ENCODE data around the gene TDRD6. TPM values are rescaled to one million over a fixed set of nuclear protein-coding genes. Genes with fewer than 3 reads are reported as not detected.

The TDRD6 gene
- total RNA-seq, 1 donor from 2014 or later, result 0.05 TPM

DNA sequence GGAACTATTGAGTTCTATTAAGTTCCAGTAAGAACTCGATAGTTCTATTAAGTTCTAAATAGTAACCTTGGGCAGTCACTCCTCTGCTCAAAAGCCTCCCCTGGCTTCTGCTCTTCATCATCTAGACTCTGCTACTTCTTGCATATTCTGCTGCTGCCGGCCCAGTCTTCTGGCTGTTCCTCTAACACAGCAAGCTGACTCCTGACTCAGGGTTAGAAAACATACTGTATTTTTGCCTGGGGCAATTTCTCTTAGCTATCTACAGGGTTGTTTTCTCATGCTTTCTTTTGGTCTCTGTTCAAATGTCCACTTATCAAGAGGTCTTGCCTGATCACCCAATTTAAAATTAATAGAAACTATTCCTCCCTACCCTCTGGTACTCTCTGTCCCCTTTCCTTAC lies 20.3 kb upstream of the TDRD6 start:
- TF ChIP-seq, protein P1, sequence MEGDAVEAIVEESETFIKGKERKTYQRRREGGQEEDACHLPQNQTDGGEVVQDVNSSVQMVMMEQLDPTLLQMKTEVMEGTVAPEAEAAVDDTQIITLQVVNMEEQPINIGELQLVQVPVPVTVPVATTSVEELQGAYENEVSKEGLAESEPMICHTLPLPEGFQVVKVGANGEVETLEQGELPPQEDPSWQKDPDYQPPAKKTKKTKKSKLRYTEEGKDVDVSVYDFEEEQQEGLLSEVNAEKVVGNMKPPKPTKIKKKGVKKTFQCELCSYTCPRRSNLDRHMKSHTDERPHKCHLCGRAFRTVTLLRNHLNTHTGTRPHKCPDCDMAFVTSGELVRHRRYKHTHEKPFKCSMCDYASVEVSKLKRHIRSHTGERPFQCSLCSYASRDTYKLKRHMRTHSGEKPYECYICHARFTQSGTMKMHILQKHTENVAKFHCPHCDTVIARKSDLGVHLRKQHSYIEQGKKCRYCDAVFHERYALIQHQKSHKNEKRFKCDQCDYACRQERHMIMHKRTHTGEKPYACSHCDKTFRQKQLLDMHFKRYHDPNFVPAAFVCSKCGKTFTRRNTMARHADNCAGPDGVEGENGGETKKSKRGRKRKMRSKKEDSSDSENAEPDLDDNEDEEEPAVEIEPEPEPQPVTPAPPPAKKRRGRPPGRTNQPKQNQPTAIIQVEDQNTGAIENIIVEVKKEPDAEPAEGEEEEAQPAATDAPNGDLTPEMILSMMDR (conservative IDR thresholded peaks at IDR 0.05), result no peak
- H3K4me1 Mint-ChIP-seq, result no peaks in the 10 kb centered on the region
- DNase-seq (ENCODE audit: low read depth, low spot score), result no peak
- H3K4me3 Mint-ChIP-seq, result no peak overlapping the region
- no peaks in the 10 kb centered on the region for H3K9me3 Mint-ChIP-seq
- no peak overlapping the region for H3K27ac Mint-ChIP-seq (ENCODE audit: unreplicated experiment)
- H3K36me3 Mint-ChIP-seq (ENCODE audit: low read depth), result no peaks in the 10 kb centered on the region
- no peaks in the 10 kb centered on the region for H3K27me3 Mint-ChIP-seq (ENCODE audit: low read depth)

DNA sequence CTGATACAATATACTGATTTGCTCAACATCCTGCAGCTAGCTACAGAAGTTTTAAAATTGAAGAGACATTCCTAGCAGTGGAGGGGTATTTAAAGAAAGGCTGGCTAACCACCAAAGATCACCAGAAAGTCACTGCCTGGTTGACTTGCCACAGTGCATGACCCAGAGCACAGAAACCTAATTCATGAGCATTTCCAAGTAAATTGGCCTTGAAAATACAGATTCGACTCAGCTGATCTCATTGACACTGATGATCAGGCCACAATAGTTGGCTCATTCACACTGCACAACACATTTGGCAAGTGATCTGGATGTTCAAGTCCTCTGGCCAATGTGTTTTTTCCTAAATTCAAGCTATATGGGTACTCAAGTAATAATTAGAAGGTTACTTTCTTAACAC lies 13.3 kb upstream of the TDRD6 start:
- no peaks in the 10 kb centered on the region for H3K27me3 Mint-ChIP-seq (ENCODE audit: low read depth)
- H3K9me3 Mint-ChIP-seq, result no peaks in the 10 kb centered on the region
- H3K36me3 Mint-ChIP-seq (ENCODE audit: low read depth), result no peaks in the 10 kb centered on the region
- DNase-seq (ENCODE audit: low read depth, low spot score), result no peak
- no peak overlapping the region for H3K4me3 Mint-ChIP-seq
- TF ChIP-seq, protein P1 (conservative IDR thresholded peaks at IDR 0.05), result no peak
- no peaks in the 10 kb centered on the region for H3K4me1 Mint-ChIP-seq
- H3K27ac Mint-ChIP-seq (ENCODE audit: unreplicated experiment), result no peak overlapping the region

DNA sequence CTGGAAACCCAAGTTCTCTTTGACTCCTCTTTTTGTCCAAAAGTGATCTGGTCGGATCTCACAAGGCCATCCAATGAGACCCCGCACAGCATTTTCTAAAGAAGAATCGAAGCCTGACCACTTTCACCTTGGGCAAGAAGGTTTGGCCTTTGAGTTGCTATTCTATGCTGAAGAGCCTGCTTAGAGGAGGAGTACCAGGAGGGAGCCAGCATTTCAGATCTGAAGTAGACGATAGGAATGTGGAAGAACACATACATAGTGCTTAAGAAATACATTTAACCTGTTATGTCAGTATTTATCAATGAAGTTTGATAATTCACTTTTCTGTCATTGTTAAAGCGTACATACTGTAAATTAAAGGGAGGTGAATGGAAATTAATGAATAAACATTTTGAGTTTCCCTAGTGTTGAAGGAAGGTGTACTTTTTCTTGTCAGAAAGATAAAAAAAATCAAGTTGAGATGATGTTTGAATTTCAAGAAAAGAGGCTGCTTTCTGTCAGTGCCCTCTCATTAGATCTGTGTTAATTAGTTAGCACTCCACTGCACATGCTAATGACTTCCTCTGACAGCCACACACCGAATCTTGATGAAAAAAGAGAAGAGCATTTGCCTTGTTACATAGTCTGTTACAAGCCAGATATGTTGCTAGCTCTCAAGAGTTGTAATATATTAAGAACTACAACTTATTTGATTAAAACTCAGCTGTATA lies 10.9 kb upstream of the TDRD6 start:
- no peaks in the 10 kb centered on the region for H3K9me3 Mint-ChIP-seq
- DNase-seq (ENCODE audit: low read depth, low spot score), result no peak
- H3K4me1 Mint-ChIP-seq, result no peaks in the 10 kb centered on the region
- no peaks in the 10 kb centered on the region for H3K36me3 Mint-ChIP-seq (ENCODE audit: low read depth)
- H3K4me3 Mint-ChIP-seq, result no peak overlapping the region
- TF ChIP-seq, protein P1 (conservative IDR thresholded peaks at IDR 0.05), result no peak
- no peak overlapping the region for H3K27ac Mint-ChIP-seq (ENCODE audit: unreplicated experiment)
- H3K27me3 Mint-ChIP-seq (ENCODE audit: low read depth), result no peaks in the 10 kb centered on the region

DNA sequence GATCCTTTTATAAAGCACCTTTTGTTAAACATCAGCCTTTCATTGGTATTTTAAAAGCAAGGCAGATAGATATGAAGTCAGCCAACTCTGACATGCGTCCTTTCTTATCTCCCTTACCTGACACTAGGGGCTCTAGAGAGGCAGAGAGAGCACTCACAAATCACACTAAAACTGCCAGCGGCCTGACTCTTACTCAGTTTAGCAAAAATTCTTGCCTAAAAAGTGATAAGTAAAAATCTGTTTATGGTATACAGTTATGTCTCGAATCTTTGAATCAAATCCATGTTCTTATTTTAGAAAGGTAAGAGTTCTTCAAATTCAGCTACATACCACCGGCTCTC lies 10.4 kb upstream of the TDRD6 start:
- H3K4me3 Mint-ChIP-seq, result no peak overlapping the region
- H3K9me3 Mint-ChIP-seq, result no peaks in the 10 kb centered on the region
- no peak overlapping the region for H3K27ac Mint-ChIP-seq (ENCODE audit: unreplicated experiment)
- DNase-seq (ENCODE audit: low read depth, low spot score), result no peak
- H3K27me3 Mint-ChIP-seq (ENCODE audit: low read depth), result no peaks in the 10 kb centered on the region
- H3K4me1 Mint-ChIP-seq, result no peaks in the 10 kb centered on the region
- TF ChIP-seq, protein P1 (conservative IDR thresholded peaks at IDR 0.05), result peak; percentile 57
- no peaks in the 10 kb centered on the region for H3K36me3 Mint-ChIP-seq (ENCODE audit: low read depth)

DNA sequence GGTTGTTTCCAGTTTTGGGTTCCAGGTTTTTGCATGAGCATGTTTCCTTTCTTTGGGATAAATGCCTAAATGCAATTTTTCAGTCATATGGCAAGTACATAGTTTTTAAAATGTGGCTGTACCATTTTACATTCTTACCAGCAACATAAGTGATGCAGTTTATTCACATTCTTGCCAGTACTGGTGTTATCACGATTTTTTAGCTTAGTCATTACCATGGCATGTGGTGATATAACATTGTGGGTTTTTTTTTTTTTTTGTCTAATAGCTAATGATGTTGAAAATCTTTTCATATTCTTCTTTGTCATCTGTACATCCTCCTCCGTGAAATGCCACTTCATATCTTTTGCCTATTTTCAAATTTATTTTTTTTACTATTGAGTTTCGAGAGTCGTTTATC lies 2.9 kb upstream of the TDRD6 start:
- no peak for DNase-seq (ENCODE audit: low read depth, low spot score)
- Mint-ChIP-seq H3K4me1 (no peaks in the 10 kb centered on the region), H3K27ac (ENCODE audit: unreplicated experiment) (no peak overlapping the region), H3K36me3 (ENCODE audit: low read depth) (no peaks in the 10 kb centered on the region), H3K9me3 (peaks cover 8% of the 10 kb centered on the region), H3K4me3 (no peak overlapping the region), H3K27me3 (ENCODE audit: low read depth) (no peaks in the 10 kb centered on the region)
- TF ChIP-seq, protein P1 (conservative IDR thresholded peaks at IDR 0.05), result no peak
